K562 (cell line): ENCODE results near the gene GHDC. TPM values are rescaled to one million over a fixed set of nuclear protein-coding genes. Genes with fewer than 3 reads are reported as not detected.

Experiments used
- IFI16 ChIP-seq: fragments of 250-450 bp; sonication (Bioruptor Pico); IDR thresholded peaks from 2 replicates; pipeline ENCODE4 v2.1.2; 2022; ENCODE audit warnings: mild to moderate bottlenecking, inconsistent platforms
- MAFG ChIP-seq: fragments of 450-650 bp; conservative IDR thresholded peaks from 2 replicates; pipeline ENCODE4 v1.6.1; 2016; ENCODE audit warnings: missing genetic modification characterization, missing compliant biosample characterization
- POLR2AphosphoS2 ChIP-seq: IDR thresholded peaks from 2 replicates; pipeline ENCODE4 v1.6.1; 2012; ENCODE audit warnings: low read length, improper control_type of control experiment
- TCF7L2 ChIP-seq: fragments of 150-350 bp; IDR thresholded peaks from 2 replicates; pipeline ENCODE4 v1.6.1; 2016; ENCODE audit warnings: low read depth, mild to moderate bottlenecking, low read length, moderate library complexity
- TRIM28 ChIP-seq: fragments of 450-650 bp; IDR thresholded peaks from 2 replicates; pipeline ENCODE4 v1.6.1; 2017
- ZNF133 ChIP-seq: fragments of 250-450 bp; sonication (Bioruptor Pico); IDR thresholded peaks from 2 replicates; pipeline ENCODE4 v1.4.0; 2020; ENCODE audit warnings: mild to moderate bottlenecking
- ZNF134 ChIP-seq: fragments of 250-450 bp; sonication (Bioruptor Pico); conservative IDR thresholded peaks from 2 replicates; pipeline ENCODE4 v1.4.0; 2020
- ZNF146 ChIP-seq: IDR thresholded peaks from one replicate; pipeline ENCODE4 v1.6.1; 2018; ENCODE audit warnings: missing compliant biosample characterization; ENCODE audit not compliant: unreplicated experiment
- ZNF212 ChIP-seq: fragments of 450-650 bp; formaldehyde crosslinking; IDR thresholded peaks from 2 replicates; pipeline ENCODE4 v1.4.0; 2020; ENCODE audit warnings: mild to moderate bottlenecking
- ZNF224 ChIP-seq: sonication (generic); formaldehyde crosslinking; IDR thresholded peaks from 2 replicates; pipeline ENCODE4 v1.8.0; 2022; ENCODE audit warnings: mild to moderate bottlenecking, missing genetic modification reagents
- polyA plus RNA-seq, 8 experiments: library from polyadenylated mRNA; depleted of rRNA in 4 of 8; stranded (reverse) in 5 of 8; unstranded in 3 of 8; fragments of >200 nt; fragmentation: Nextera tagmentation in 2 of 8; fragmentation: Illumina TruSeq in 1 of 8; extraction: Ambion mirVana in 2 of 8; extraction: Trizol in 1 of 8; gene quantifications; 2 replicates each; pipeline versions ENCODE4 v1.2.1 to v1.2.3, GENCODE V29; 2011 to 2014; ENCODE audit warnings: inconsistent platforms in 1 of 8, missing spikeins in 1 of 8
- total RNA-seq, 7 experiments: library from RNA; depleted of rRNA in 6 of 7; stranded (reverse); fragments of >200 nt in 6 of 7; fragmentation: Illumina TruSeq in 2 of 7; extraction: Trizol in 2 of 7; gene quantifications; 2 replicates each; pipeline versions ENCODE4 v1.2.1 to v1.2.3, GENCODE V29; 2011 to 2021; ENCODE audit warnings: low replicate concordance in 1 of 7
- TF ChIP-seq, protein P1 (sequence below): fragments of 250-450 bp; sonication (Bioruptor Pico); IDR thresholded peaks from 2 replicates; pipeline ENCODE4 v1.8.0; 2022; ENCODE audit warnings: inconsistent platforms
- TF ChIP-seq, protein P2 (sequence below): fragments of 250-450 bp; sonication (Bioruptor Pico); IDR thresholded peaks from 2 replicates; pipeline ENCODE4 v1.8.0; 2022; ENCODE audit warnings: inconsistent platforms, mild to moderate bottlenecking, moderate library complexity, borderline replicate concordance
- TF ChIP-seq, protein P3 (sequence below), 2 experiments: IDR thresholded peaks; 2 replicates each; pipeline ENCODE4 v1.6.1; 2012; ENCODE audit warnings: improper control_type of control experiment in 2 of 2, low read depth in 2 of 2, low read length in 2 of 2, borderline replicate concordance in 1 of 2
- TF ChIP-seq, protein P4 (sequence below): fragments of 450-650 bp; IDR thresholded peaks from 2 replicates; pipeline ENCODE4 v1.6.1; 2017; ENCODE audit warnings: antibody characterized with exemption, mild to moderate bottlenecking
- TF ChIP-seq, protein P5 (sequence below): fragments of 450-650 bp; IDR thresholded peaks from one replicate; pipeline ENCODE4 v1.6.1; 2018; ENCODE audit warnings: mild to moderate bottlenecking, moderate library complexity; ENCODE audit not compliant: partially characterized antibody

GHDC gene
- total and polyA plus RNA-seq, 9 of the 15 experiments (the other 6 are each of a cell fraction or from before 2014, with no cell fraction given), result 0.65 to 23.2 (median 11.2) TPM

DNA sequence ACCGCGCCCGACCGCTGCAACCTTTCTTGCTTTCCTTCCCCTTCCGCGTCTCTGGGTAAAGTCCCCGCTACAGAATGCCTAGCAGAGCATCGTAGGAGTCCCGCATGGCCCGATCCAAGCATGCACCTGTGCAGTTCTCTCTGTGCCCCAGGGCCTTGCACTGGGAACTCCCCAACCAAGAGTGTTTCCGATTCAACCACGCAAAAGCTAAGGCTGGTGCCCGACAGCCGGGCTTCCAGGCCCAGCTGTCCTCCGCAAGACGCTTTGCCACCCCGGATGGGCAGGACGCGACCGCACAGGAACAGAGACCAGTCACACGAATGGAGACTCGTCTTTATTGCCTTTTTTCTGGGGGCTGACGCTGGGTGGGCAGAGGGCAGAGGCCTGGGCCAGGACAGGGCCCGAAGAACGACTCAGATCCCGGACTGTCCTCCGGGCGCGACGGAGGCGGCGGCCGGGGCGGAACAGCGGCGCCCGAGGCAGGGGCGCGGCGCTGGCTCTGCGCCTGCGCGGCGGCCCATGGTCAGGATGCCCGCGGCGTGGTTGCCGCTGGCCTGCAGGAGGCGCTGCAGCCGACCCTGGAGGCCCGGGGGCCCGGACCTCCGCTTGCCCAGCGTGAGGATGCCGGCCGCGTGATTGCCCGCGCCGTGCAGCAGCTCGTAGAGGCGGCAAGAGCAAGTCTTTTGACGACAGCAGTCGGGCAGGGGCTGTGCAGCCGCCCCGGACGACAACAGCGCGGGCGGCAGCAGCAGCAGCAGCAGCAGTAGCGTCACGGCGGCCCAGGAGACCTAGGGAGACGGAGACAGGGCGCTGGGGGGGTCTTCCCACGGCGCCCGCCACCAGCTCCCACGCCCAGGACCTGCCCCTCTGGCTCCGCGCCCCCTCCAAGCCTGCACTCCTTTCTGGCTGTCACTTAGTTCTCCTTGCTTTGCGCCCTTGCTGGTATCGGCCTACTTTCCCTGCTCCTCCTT, 10.3 kb downstream of the GHDC start (continued):
- TF ChIP-seq, protein P1, sequence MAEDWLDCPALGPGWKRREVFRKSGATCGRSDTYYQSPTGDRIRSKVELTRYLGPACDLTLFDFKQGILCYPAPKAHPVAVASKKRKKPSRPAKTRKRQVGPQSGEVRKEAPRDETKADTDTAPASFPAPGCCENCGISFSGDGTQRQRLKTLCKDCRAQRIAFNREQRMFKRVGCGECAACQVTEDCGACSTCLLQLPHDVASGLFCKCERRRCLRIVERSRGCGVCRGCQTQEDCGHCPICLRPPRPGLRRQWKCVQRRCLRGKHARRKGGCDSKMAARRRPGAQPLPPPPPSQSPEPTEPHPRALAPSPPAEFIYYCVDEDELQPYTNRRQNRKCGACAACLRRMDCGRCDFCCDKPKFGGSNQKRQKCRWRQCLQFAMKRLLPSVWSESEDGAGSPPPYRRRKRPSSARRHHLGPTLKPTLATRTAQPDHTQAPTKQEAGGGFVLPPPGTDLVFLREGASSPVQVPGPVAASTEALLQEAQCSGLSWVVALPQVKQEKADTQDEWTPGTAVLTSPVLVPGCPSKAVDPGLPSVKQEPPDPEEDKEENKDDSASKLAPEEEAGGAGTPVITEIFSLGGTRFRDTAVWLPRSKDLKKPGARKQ (CRISPR knock-in tag), result 0 out of 2 replicates have a peak, but pooled peaks have one; percentile 46
- TF ChIP-seq ZNF134 (CRISPR knock-in tag) (no peak), POLR2AphosphoS2 (no peak), TCF7L2 (no peak), ZNF224 (CRISPR knock-in tag) (no peak), TRIM28 (no peak), ZNF212 (no peak), ZNF133 (CRISPR knock-in tag) (0 out of 2 replicates have a peak, but pooled peaks have one; percentile 57), ZNF146 (CRISPR knock-in tag) (no peak), IFI16 (CRISPR knock-in tag) (no peak), MAFG (tag) (no peak)
- TF ChIP-seq, protein P2, sequence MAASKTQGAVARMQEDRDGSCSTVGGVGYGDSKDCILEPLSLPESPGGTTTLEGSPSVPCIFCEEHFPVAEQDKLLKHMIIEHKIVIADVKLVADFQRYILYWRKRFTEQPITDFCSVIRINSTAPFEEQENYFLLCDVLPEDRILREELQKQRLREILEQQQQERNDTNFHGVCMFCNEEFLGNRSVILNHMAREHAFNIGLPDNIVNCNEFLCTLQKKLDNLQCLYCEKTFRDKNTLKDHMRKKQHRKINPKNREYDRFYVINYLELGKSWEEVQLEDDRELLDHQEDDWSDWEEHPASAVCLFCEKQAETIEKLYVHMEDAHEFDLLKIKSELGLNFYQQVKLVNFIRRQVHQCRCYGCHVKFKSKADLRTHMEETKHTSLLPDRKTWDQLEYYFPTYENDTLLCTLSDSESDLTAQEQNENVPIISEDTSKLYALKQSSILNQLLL (CRISPR knock-in tag), result no peak
- TF ChIP-seq, protein P3, sequence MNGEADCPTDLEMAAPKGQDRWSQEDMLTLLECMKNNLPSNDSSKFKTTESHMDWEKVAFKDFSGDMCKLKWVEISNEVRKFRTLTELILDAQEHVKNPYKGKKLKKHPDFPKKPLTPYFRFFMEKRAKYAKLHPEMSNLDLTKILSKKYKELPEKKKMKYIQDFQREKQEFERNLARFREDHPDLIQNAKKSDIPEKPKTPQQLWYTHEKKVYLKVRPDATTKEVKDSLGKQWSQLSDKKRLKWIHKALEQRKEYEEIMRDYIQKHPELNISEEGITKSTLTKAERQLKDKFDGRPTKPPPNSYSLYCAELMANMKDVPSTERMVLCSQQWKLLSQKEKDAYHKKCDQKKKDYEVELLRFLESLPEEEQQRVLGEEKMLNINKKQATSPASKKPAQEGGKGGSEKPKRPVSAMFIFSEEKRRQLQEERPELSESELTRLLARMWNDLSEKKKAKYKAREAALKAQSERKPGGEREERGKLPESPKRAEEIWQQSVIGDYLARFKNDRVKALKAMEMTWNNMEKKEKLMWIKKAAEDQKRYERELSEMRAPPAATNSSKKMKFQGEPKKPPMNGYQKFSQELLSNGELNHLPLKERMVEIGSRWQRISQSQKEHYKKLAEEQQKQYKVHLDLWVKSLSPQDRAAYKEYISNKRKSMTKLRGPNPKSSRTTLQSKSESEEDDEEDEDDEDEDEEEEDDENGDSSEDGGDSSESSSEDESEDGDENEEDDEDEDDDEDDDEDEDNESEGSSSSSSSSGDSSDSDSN (IDR thresholded peaks at IDR 0.05; ENCODE audit: borderline replicate concordance in 1 of 2, low read depth in 2 of 2, low read length in 2 of 2), result peak in 1 of 2 experiments; percentile 86; a peak in 2 of 4 replicates
- TF ChIP-seq, protein P4, sequence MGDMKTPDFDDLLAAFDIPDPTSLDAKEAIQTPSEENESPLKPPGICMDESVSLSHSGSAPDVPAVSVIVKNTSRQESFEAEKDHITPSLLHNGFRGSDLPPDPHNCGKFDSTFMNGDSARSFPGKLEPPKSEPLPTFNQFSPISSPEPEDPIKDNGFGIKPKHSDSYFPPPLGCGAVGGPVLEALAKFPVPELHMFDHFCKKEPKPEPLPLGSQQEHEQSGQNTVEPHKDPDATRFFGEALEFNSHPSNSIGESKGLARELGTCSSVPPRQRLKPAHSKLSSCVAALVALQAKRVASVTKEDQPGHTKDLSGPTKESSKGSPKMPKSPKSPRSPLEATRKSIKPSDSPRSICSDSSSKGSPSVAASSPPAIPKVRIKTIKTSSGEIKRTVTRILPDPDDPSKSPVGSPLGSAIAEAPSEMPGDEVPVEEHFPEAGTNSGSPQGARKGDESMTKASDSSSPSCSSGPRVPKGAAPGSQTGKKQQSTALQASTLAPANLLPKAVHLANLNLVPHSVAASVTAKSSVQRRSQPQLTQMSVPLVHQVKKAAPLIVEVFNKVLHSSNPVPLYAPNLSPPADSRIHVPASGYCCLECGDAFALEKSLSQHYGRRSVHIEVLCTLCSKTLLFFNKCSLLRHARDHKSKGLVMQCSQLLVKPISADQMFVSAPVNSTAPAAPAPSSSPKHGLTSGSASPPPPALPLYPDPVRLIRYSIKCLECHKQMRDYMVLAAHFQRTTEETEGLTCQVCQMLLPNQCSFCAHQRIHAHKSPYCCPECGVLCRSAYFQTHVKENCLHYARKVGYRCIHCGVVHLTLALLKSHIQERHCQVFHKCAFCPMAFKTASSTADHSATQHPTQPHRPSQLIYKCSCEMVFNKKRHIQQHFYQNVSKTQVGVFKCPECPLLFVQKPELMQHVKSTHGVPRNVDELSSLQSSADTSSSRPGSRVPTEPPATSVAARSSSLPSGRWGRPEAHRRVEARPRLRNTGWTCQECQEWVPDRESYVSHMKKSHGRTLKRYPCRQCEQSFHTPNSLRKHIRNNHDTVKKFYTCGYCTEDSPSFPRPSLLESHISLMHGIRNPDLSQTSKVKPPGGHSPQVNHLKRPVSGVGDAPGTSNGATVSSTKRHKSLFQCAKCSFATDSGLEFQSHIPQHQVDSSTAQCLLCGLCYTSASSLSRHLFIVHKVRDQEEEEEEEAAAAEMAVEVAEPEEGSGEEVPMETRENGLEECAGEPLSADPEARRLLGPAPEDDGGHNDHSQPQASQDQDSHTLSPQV, result peak; percentile 97
- TF ChIP-seq, protein P5, sequence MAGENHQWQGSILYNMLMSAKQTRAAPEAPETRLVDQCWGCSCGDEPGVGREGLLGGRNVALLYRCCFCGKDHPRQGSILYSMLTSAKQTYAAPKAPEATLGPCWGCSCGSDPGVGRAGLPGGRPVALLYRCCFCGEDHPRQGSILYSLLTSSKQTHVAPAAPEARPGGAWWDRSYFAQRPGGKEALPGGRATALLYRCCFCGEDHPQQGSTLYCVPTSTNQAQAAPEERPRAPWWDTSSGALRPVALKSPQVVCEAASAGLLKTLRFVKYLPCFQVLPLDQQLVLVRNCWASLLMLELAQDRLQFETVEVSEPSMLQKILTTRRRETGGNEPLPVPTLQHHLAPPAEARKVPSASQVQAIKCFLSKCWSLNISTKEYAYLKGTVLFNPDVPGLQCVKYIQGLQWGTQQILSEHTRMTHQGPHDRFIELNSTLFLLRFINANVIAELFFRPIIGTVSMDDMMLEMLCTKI, result no peak
